NK-92 treated with Interleukin-12 subunit alpha and Interleukin-12 subunit beta, amount 100 ng/mL, for 24 hours (cell line): Measurements from ENCODE around the gene DNAJA1.
A peak's percentile ranks its signal among the peaks of the same experiment; 100 is the strongest.

Experiments used
- DNase-seq: peaks from one replicate; lab custom pipeline; 2025; lab: John Stamatoyannopoulos, UW

DNAJA1 gene

DNA sequence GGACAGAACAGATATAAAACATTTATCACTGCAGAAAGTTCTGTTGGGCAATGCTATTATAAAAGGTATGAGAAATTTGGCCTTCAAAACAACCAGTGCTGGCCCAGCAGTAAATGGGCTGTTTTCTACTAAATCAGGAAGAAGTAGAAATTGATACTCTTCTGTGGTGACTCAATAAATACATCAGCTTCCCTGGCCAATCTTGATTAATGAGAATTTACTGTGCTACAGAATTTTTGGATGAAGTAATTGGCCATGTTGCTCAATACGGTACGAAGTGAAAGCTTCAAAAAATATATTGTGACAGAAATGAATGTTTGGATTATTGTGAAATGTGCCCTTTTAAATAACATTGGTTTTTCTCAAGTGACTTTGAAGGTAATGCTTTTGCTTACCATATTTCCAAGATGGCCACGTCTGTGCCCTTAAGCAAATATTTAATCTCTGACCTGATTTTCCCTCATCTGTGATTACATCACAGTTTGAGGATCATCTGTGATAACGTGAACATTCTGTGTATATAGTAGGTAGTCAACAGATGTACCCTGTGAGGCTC, 4.2 kb downstream of the DNAJA1 start:
- DNase-seq = no peak

GRCh38 chr9:33030285-33030684, 5.2 kb downstream of the DNAJA1 start:
- DNase-seq = no peak

- DNase-seq = no peak
These were observed 7.2 kb downstream of the DNAJA1 start for GRCh38 chr9:33032292-33032691.

- no peak for DNase-seq
These were observed 7.8 kb downstream of the DNAJA1 start for GRCh38 chr9:33032865-33033264.

GRCh38 chr9:33040792-33041431, 15.8 kb downstream of the DNAJA1 start:
- no peak for DNase-seq

- DNase-seq = no peak
These were observed 16.5 kb downstream of the DNAJA1 start for GRCh38 chr9:33041432-33042188.

DNA sequence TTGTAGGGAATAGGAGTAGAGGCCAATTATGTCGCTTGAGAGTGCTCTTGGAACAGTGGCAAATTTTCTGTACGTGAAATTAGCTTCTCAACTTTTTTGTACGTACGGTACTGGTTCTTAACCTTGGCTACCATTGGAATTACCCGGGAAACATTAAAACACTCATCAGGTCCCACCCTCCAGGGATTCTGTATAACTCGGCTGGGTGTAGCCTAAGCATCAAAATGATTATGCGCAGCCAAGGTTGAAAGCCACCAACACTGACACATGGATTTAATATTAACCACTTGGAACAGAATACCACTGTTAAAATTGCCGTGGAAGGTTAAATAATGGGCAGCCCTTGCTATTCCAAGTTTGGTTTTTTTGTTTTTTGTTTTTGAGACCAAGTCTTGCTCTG, 17.4 kb downstream of the DNAJA1 start:
- no peak for DNase-seq

DNA sequence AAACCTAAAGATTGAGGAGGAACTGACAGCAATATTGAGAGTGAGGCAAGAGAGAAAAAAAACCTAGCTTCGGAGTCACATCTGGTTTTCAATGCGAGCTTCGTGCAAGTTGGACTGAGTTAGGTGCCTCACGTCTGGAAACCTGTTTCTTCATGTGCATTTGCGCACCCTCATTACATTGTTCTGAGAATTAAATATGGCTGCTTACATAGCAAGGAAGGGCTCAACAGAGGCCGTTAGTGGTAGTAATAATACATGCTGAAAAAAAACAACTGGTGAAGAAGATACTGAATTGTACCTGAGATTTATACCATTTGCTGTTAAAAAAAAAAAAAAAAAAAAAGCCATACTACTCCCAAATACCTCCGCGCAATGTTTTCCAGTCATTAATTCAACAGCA, 18.6 kb downstream of the DNAJA1 start:
- DNase-seq = no peak

DNA sequence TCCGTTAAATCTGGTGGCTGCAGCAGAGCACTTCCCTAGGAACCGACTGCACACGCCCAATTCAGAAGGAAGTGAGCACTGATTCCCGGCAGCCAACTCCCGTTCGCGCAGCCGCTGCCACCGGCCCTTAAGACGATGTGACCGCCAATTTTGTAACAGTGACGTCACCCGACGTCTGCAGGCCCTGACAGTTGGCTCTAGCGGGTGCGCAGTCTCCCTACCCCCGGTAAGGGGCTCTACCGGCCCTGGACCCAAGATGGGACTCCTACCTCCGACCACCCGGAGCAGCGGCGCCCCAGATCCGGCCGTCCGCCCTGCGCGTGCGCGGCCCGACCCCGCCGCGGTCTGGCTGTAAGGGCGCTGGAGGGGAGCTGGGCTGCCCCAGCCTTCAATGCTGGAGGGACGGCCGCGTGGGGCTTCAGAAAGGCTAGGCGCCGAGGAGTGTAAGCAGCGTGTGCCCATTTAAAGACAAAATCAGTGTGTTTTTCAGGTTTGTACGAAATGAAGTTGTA, 19.1 kb downstream of the DNAJA1 start:
- peak; percentile 62 for DNase-seq

DNA sequence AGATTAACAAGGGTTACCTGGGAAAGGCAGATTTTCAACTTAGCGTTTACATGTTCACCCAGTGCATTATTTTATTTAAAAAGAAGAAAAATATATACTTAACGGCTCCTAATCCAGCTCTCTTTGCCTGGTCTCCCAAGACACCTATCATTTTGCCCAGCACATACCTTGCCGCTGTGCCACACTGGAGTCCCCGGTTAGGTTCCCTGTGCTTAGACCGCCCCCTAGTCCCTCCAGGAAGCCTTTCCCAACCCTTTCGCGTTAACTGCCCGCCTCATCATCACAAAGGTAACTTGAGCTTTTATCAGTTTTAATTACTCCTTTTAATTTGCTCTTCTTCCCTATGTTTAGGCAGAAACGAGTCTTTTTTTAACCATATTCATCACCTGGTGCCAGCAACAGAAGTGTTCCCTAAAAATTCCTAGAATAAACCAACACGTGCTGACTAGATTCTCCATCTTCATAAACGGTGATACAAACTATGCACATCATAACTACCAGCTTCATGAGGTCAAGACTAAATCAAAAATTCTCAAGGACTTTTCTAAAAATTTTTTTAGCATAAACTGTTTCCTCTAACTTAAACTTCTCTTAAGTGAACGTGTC, 19.7 kb downstream of the DNAJA1 start:
- DNase-seq = no peak

GRCh38 chr9:33046061-33046460, 21.0 kb downstream of the DNAJA1 start:
- no peak for DNase-seq

- DNase-seq = no peak
These were observed 23.0 kb downstream of the DNAJA1 start for GRCh38 chr9:33048054-33048465.

DNA sequence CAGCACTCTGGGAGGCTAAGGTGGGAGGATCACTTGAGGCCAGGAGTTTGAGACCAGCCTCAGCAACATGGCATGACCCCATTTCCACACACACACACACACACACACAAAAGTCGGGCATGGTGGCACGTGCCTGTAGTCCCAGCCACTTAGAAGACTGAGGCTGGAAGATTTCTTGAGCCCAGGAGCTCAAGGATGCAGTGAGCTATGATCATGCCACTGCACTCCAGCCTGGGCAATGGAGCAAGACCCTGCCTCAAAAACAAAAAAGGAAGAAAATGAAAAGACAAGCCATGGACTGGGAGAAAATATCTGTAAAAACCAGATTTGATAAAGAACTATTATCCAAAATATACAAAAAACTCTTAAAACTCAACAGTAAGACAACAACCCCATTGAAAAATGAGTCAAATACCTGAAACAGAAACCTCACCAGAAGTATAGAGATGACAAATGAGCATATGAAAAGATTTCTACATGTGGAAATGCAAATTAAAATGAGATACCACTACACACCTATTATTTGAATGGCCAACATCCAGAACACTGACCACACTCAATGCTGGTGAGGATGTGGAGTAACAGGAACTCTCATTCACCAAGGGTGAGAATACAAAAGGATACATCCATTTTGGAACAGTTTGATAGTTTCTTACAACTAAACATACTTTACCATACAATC, 24.7 kb downstream of the DNAJA1 start:
- DNase-seq = no peak

- no peak for DNase-seq
These were observed 26.1 kb downstream of the DNAJA1 start for GRCh38 chr9:33051144-33051543.

GRCh38 chr9:33065157-33066076, 40.3 kb downstream of the DNAJA1 start:
- DNase-seq = no peak

DNA sequence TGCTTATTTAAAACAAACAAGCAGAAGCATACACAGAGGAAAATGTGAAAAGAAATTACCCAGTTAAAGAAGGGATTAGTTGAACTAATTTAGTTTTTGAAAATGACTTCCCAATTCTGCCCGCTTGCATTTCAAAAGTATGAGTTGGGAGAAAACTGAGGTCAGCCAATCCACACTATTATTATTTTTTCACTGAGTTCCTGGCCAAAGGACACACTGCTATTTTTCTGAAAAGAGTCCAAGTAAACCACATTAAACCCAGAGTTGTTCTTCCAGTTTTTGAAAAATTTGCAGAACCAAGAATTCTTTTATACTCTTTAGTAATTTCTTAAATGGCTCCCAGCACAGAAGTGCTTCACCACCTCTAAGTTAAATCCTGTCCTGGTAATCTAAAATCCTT, 43.9 kb downstream of the DNAJA1 start:
- DNase-seq = no peak

- DNase-seq = peak; percentile 85
These were observed 51.3 kb downstream of the DNAJA1 start, which contains the start of gene SMU1 for GRCh38 chr9:33076046-33077004. TSS of gene SMU1 (minus strand) at chr9:33076674. CDS start at chr9:33076608, 66 bp downstream.

DNA sequence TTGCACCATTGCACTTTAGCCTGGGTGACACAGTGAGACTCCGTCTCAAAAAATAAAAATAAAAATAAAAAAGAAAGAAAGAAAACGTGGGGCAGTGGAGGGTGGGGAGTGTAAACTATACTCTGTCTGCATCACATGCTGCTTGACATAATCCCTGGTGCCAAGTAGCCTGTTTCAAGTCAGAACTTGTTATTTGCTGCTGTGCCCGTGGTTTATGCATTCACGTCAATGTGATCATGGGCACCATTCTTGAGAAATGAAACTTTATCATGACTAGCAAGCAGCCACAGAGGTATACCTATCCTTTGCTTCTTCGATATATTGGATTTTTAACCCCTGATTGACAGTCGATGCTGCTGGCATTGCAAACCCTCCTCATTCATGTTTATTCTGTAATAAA, 55.5 kb downstream of the DNAJA1 start:
- no peak for DNase-seq

DNA sequence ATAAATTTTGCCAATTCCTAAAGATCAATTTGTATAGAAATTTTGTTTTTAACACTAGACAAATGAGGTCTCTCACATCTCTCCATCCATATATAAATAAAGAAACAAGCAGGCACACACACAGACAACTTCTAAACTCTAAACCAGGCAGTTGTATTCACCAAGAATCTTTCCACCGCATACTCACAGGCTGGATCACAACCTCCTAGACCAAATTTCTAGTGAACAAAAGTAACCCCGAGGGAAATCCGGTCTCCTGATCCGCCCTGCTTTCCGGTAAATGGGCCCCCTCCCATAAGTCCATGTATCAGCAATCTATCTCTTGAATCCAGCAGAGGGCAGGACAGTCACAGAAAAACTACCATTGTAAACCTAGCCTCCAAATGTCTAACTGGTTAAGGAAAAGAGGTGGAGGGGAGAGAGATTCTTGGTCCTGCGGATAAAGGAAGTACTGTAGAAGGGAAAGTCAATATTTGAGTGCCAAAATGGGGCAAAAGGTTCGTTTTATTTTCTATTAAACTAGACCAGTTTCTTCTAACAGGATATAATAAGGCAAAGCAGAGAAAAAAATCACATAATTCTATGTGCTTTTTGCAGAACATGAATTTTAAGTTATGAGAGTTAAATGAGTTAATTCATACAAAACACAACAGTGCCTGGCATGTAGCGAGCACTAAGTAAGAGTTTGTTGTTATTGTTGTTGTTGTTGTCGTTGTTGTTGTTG, 56.2 kb downstream of the DNAJA1 start:
- no peak for DNase-seq
